ENCODE measurements around the gene MSANTD1. TPM values are rescaled to one million over a fixed set of nuclear protein-coding genes. Genes with fewer than 3 reads are reported as not detected.

Gene MSANTD1
- total and polyA plus RNA-seq, 2 of the 8 experiments (the other 6 are each of a cell fraction or from before 2014, with no cell fraction given) = 0.23 to 0.45 TPM

DNA sequence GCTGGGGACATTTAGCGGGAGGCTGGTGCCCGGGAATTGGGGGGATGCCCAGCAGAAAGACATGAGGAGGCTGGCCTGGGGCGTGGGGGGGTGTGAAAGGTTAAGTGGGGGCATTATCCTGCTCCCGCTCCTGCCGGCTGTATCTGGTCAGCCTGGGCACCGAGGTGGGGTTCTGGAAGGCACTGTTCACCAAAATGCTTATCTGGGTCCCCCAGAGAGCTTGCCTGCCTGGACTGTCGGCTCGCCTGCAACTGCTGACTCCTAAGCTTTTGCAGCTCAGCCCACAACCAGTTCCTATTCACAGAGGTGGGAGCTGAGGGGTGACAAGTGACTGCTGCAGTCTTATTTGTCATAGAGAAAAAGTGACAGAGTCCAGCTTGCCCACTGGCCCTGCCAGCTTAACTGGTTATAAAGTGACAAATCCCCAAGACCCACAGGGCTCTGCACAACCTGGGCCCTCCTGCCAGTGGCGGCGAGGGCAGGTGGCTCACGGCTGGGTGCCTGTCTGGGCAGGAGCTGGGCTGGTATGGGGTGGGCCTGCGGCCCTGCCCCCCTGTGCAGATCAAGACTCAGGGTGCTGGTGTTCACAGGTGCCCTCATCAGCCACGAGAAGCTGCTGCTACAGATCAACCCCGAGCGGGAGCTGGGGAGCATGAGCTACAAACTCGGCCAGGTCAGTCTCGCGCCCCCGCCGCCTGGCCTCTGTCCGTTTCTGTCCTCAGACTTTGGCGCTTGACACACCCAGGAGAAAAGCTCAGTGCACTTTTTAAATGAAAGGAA lies 23.7 kb upstream of the MSANTD1 start:
- ChIA-PET POLR2A (ENCODE audit: partially characterized antibody) (interaction anchor here (0.7 kb wide), 1 partner anchor 15 kb away, joined by 3 read pairs; no protein-coding TSS in a partner anchor), CTCF (ENCODE audit: partially characterized antibody) (interaction anchor here (0.6 to 1.8 kb wide), 10 partner anchors 15 to 289 kb away, joined by 3 to 6 read pairs (median 3); no protein-coding TSS in a partner anchor)
- no peaks in the 10 kb centered on the region for H3K4me1 ChIP-seq (replicated peaks in 1 of 4; ENCODE audit: control insufficient read depth in 3 of 4, insufficient read depth in 4 of 4, low read length in 3 of 4)
- H3K79me1 ChIP-seq (ENCODE audit: low read depth, low read length) = no peaks in the 10 kb centered on the region; the same call in 1 of the 2 replicates
- no peak overlapping the region for H4K91ac ChIP-seq (replicated peaks; ENCODE audit: insufficient read length, low read length)
- FAIRE-seq (no peak), DNase-seq (ENCODE audit: low read depth in 1 of 2, low spot score in 2 of 2) (no peak)
- peaks cover 12 to 14% of the 10 kb centered on the region in 2 experiments for H4K20me1 ChIP-seq (replicated peaks in 1 of 2; ENCODE audit: control insufficient read depth in 1 of 2, insufficient read depth in 2 of 2, low read length in 2 of 2)
- H3K23me2 ChIP-seq (ENCODE audit: low read depth, low read length) = no peaks in the 10 kb centered on the region; the same call in 1 of the 2 replicates
- no peak overlapping the region for H2BK15ac ChIP-seq (ENCODE audit: low read length)
- no peak overlapping the region for H3K27ac ChIP-seq (ENCODE audit: low read depth, low read length)
- no peak overlapping the region for H4K8ac ChIP-seq (ENCODE audit: extremely low read depth, insufficient read depth, low read length)
- no peaks in the 10 kb centered on the region for H3K27me3 ChIP-seq (replicated peaks in 1 of 4; ENCODE audit: control insufficient read depth in 3 of 4, extremely low read depth in 1 of 4, insufficient read depth in 3 of 4, low read length in 3 of 4)
- H3K4me3 ChIP-seq (ENCODE audit: extremely low read depth in 1 of 4, insufficient read depth in 2 of 4, low read depth in 3 of 4, low read length in 4 of 4) = no peak overlapping the region
- H3K18ac ChIP-seq (ENCODE audit: extremely low read depth, low read length) = no peak overlapping the region
- no peak overlapping the region for H3K4me2 ChIP-seq (ENCODE audit: insufficient read depth in 1 of 2, low read depth in 2 of 2, low read length in 2 of 2)
- no peak overlapping the region for H3K4ac ChIP-seq (replicated peaks; ENCODE audit: insufficient read length, low read depth, low read length)
- no peak overlapping the region for H2BK20ac ChIP-seq (ENCODE audit: low read length)
- no peak overlapping the region for H2AK5ac ChIP-seq (ENCODE audit: low read depth, low read length)
- peaks cover 24 to 66% (median 42%) of the 10 kb centered on the region in 4 experiments for H3K36me3 ChIP-seq (ENCODE audit: control insufficient read depth in 2 of 4, insufficient read depth in 4 of 4, low read length in 3 of 4)
- H2AFZ ChIP-seq (ENCODE audit: low read length) = no peak overlapping the region
- H2BK12ac ChIP-seq (ENCODE audit: low read depth, low read length) = no peak overlapping the region
- no peak overlapping the region; a peak in 1 of 7 replicates for H3K9ac ChIP-seq (replicated peaks in 1 of 4; ENCODE audit: extremely low read depth in 1 of 4, low read depth in 3 of 4, low read length in 3 of 4)
- peaks cover 0 to 3% of the 10 kb centered on the region in 2 experiments; a peak in 1 of 4 replicates for H3K9me3 ChIP-seq (ENCODE audit: insufficient read depth in 2 of 2, low read depth in 1 of 2, low read length in 1 of 2)
- H3K79me2 ChIP-seq (ENCODE audit: control insufficient read depth in 1 of 2, insufficient read depth in 2 of 2, low read length in 2 of 2) = no peaks in the 10 kb centered on the region
- H3K14ac ChIP-seq (ENCODE audit: insufficient read length) = no peak overlapping the region
- TF ChIP-seq YY1 (IDR thresholded peaks at IDR 0.05; ENCODE audit: low read depth, low read length) (no peak), FOSL1 (IDR thresholded peaks at IDR 0.05; ENCODE audit: insufficient read depth, low read depth, low read length) (no peak), JUN (IDR thresholded peaks at IDR 0.05; ENCODE audit: low read depth, low read length) (no peak), SIX5 (IDR thresholded peaks at IDR 0.05; ENCODE audit: low read depth, low read length) (no peak)
- no peak overlapping the region for H3K23ac ChIP-seq (ENCODE audit: insufficient read length)
- no peak overlapping the region for H3K56ac ChIP-seq (replicated peaks; ENCODE audit: insufficient read length, low read depth, low read length)
- WGBS, 2 experiments (ENCODE audit: extremely low coverage in 1 of 2, insufficient coverage in 1 of 2, insufficient read length in 1 of 2, insufficient replicate concordance in 2 of 2, low coverage in 1 of 2, low lambda C conversion rate in 2 of 2, missing lambda C conversion rate in 1 of 2) = 97% methylated on average over 21 of the region's 22 CpGs; no CpG with 5 or more reads in 1 of the 2 experiments
- no peak overlapping the region for H4K5ac ChIP-seq (ENCODE audit: insufficient read length, low read depth, low read length)
- no peak overlapping the region for H2BK5ac ChIP-seq (ENCODE audit: low read depth, low read length)
- no peak overlapping the region for H2BK120ac ChIP-seq (replicated peaks; ENCODE audit: low read depth, low read length)

Data from H1 (cell line).